ENCODE data around the gene DYNLRB1.

Gene DYNLRB1

DNA sequence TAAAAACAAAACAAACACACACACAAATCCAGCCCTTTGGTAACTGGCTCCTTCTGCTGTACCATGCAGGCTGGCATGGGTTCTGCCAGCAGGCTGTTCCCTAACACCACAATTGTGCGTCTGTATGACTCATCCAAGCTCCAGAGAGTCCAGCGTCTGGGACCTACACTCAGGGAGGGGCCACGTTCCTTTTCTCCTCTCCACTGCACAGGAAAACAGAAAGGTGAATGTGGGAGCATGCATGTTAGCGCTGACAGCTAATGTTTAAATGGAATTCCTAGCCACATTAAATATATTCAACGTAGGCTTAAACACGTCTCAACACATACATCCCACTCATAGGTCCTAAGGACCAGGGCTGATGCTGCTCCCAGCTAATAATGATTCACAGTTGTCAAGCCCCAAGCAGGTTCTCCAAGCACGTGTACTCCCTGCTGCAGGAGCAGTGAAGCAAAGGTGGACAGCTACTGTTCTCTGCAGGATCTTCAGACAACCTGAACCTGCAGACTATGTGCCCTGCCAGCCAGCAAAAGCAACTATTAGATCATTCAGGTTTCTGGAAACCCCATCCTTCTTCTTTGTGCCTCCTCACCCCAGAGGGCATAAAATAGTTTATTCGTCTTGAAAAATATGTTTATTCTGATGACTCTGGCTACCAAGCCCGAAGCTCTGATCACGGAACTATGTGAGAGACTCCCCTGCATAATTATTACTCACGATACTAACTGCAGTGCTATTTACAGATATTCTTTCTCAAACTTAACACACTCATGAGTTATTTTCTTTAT, 63.2 kb downstream of the DYNLRB1 start:
- DNase-seq (ENCODE audit: low spot score) = peak; percentile 77

- peak; percentile 40 for DNase-seq (ENCODE audit: low spot score)
Measured at GRCh38 chr20:34579979-34580940, 64.0 kb downstream of the DYNLRB1 start.

DNA sequence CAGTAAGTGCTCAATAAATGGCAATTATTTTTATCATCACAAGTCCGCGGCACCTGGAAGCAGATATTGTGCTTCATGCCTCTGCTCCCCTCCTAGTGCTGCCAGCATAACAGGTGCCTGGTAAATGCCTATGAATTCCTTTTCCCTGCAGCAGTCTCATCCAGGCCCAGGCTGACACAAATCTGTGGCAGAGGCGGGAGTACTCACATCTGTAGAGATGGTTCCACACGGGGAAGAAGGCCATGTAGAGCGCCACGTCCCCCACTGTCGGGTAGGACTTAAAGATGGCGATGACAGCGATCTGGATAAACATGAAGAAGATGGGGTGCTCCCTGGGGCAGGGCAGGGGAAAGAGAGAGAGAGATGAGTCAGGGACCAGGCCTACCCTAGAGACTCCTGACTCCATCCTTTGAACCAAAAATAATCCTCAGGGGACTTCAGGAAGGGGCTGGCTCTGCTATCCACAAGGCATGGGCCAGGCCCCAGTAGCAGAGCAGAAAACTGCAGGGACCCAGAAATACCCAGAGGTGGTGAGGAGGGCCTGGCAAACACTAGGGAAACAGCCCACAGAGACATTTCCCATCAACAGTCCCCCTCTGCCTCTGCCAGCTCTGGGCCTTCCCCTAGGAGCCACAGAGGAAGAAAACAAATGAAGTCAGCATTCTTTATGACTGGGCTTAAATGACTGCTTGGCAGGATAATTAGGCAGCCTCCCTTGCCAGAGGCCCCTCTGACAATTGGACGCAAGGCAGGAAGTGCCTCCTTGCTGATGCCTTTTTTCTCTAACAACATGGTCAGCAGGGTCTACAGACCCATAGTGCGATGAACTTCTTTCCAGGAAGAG, 65.3 kb downstream of the DYNLRB1 start:
- DNase-seq (ENCODE audit: low spot score) = peak; percentile 68

GRCh38 chr20:34582221-34582620, 66.0 kb downstream of the DYNLRB1 start:
- no peak for DNase-seq (ENCODE audit: low spot score)

GRCh38 chr20:34582911-34583310, 66.7 kb downstream of the DYNLRB1 start:
- DNase-seq (ENCODE audit: low spot score) = no peak

- no peak for DNase-seq (ENCODE audit: low spot score)
Measured at GRCh38 chr20:34583544-34583943, 67.3 kb downstream of the DYNLRB1 start.

GRCh38 chr20:34585019-34585418, 68.8 kb downstream of the DYNLRB1 start:
- no peak for DNase-seq (ENCODE audit: low spot score)

DNA sequence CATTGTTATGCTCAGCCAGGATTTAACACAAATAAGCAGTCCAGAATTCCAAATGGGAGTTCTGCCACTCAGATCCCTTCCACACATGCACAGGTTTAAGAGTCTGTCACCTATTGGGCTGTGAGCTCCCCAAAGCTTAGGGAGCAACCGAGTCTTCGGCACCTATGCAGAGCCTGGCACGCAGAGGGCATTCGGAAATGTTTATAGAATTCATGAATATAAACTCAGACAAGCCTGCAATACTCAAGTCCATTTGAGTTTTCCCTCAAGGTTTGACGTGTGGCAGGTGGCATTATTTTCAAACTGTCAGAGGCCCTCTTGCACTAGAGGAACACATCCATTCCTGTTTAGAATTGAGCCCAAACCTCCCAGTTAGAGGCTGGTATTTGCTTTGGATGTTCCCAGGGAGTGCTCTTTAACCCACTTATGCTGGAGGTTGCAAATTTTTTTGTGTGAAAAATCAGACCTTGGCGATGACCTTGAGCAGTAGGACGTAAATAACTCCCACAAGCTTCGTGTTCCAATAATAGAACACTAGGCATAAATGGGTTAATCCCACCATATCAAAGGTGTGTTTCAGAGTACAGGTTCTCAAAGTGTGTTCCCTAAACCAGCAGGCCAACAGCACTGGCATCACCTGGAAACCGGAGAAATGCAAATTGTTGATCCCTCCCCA, 70.4 kb downstream of the DYNLRB1 start:
- DNase-seq (ENCODE audit: low spot score) = no peak

All from AG20443 (cell line).